ENCODE data around the gene CGREF1. TPM values are rescaled to one million over a fixed set of nuclear protein-coding genes. Genes with fewer than 3 reads are reported as not detected.
A peak's percentile ranks its signal among the peaks of the same experiment; 100 is the strongest.

CGREF1 gene
- total and polyA plus RNA-seq, 9 donors, result 7.9 to 23.9 (median 11.1) TPM

DNA sequence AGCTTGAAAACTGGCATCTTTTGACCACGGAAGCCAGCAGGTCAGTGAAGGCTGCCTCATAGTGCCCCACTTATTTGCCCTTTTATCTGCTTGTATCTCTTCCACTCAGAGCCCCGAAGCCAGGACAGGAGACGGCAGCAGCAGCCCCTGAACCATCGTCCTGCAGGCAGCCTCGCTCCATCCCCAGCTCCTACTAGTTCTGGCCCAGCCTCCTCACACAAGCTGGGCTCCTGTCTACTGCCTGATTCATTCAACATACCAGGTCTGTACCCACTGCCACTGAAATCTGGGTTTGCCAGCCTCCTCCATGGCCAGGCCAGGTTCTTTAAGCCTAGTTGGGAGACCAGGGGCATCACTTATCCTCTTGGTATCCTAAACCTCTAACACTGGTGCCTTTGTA is 51.5 kb downstream of the CGREF1 start:
- TF ChIP-seq CTCF (IDR thresholded peaks at IDR 0.05), result no peak
- TF ChIP-seq POLR2A (IDR thresholded peaks at IDR 0.05), result no peak
- no peak for TF ChIP-seq EP300 (IDR thresholded peaks at IDR 0.05)
- no peak overlapping the region for H3K27ac ChIP-seq
- no peaks in the 10 kb centered on the region for H3K36me3 ChIP-seq
- peak in 2 of 5 donors; percentile 8 to 25 for DNase-seq
- peaks cover 4% of the 10 kb centered on the region for H3K4me1 ChIP-seq (ENCODE audit: insufficient read depth)
- no peaks in the 10 kb centered on the region for H3K27me3 ChIP-seq
- intact Hi-C loops (cut with DNase I), result no loop called here
- WGBS, 3 donors, result 84 to 88% (median 86%) methylated on average over 5 of the region's 5 CpGs
- H3K4me3 ChIP-seq, result no peak overlapping the region
- no peaks in the 10 kb centered on the region for H3K9me3 ChIP-seq

GRCh38 chr2:27065128-27065527 is 53.8 kb downstream of the CGREF1 start:
- H3K27me3 ChIP-seq, result no peaks in the 10 kb centered on the region

GRCh38 chr2:27060323-27060722 is 58.6 kb downstream of the CGREF1 start:
- Histone ChIP-seq H3K36me3 (no peaks in the 10 kb centered on the region), H3K27me3 (no peaks in the 10 kb centered on the region), H3K4me1 (ENCODE audit: insufficient read depth) (peaks cover 1% of the 10 kb centered on the region), H3K9me3 (no peaks in the 10 kb centered on the region), H3K4me3 (no peak overlapping the region), H3K27ac (no peak overlapping the region)
- 70 to 81% (median 71%) methylated on average over 3 of the region's 3 CpGs for WGBS, 3 donors
- DNase-seq, result no peak
- TF ChIP-seq EP300 (IDR thresholded peaks at IDR 0.05) (no peak), POLR2A (IDR thresholded peaks at IDR 0.05) (no peak), CTCF (IDR thresholded peaks at IDR 0.05) (no peak)
- intact Hi-C loops (cut with DNase I), result no loop called here

More at GRCh38 chr2:27065128-27065527, 53.8 kb downstream of the CGREF1 start:
- no peak for DNase-seq
- intact Hi-C loops (cut with DNase I), result no loop called here
- H3K36me3 ChIP-seq, result no peaks in the 10 kb centered on the region
- H3K4me1 ChIP-seq (ENCODE audit: insufficient read depth), result peaks cover 2% of the 10 kb centered on the region
- 74 to 78% (median 77%) methylated on average over 3 of the region's 3 CpGs for WGBS, 3 donors
- no peaks in the 10 kb centered on the region for H3K9me3 ChIP-seq
- no peak overlapping the region for H3K27ac ChIP-seq
- TF ChIP-seq EP300 (IDR thresholded peaks at IDR 0.05), result no peak
- TF ChIP-seq CTCF (IDR thresholded peaks at IDR 0.05), result no peak
- no peak for TF ChIP-seq POLR2A (IDR thresholded peaks at IDR 0.05)
- no peak overlapping the region for H3K4me3 ChIP-seq

DNA sequence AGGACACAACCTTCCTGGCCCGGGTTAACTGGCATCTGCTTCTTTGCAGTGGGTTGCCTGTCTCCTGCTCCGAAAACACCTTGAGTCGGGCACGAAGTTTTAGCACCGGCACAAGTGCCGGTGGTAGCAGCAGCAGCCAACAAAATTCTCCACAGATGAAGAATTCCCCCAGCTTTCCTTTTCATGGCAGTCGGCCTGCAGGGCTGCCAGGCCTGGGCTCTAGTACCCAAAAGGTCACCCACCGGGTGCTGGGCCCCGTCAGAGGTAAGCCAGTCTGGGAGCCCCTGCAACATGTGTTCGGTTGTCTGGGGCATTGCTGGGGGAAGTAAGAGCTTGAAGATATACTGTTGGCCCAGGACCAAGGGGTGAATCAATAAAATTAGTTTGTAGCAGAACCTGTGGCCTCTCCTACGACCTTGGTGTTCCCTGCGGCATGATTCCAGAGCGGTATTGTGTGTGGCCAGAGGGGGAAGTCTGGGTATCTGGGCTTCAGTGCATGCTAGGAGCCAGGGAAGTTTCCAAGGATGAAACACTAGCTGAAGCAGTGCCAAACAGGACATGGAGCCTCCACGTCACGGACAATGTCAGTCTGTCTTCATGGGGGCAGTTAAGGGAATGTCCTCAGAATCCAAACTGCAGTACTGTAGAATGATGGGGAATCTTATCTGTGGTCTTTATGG is 59.6 kb downstream of the CGREF1 start:
- DNase-seq, result peak in 1 of 5 donors; percentile 29
- H3K27ac ChIP-seq, result no peak overlapping the region
- WGBS, 3 donors, result 59 to 72% (median 67%) methylated on average over 15 of the region's 15 CpGs

DNA sequence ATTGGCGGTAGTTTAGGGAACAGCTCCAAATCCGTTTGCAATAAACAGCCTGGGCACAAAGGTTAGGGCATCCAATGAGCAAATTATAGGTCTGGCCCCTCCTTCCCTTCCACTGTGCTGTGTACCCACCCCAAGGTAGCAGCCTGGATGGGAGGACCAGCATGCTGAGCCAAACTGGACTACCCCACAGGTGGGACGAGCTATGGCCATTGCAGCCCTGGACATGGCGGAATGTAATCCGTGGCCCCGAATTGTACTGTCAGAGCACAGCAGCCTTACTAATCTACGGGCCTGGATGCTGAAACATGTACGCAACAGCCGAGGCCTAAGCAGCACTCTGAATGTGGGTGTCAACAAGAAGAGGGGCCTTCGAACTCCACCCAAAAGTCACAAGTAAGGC is 60.7 kb downstream of the CGREF1 start:
- no peak overlapping the region for H3K27ac ChIP-seq
- 87 to 90% (median 90%) methylated on average over 10 of the region's 10 CpGs for WGBS, 3 donors
- H3K4me3 ChIP-seq, result no peak overlapping the region
- H3K9me3 ChIP-seq, result no peaks in the 10 kb centered on the region
- no peaks in the 10 kb centered on the region for H3K4me1 ChIP-seq (ENCODE audit: insufficient read depth)
- no peak for DNase-seq
- TF ChIP-seq POLR2A (IDR thresholded peaks at IDR 0.05) (no peak), CTCF (IDR thresholded peaks at IDR 0.05) (no peak), EP300 (IDR thresholded peaks at IDR 0.05) (no peak)
- intact Hi-C loops (cut with DNase I), result no loop called here
- no peaks in the 10 kb centered on the region for H3K36me3 ChIP-seq
- no peaks in the 10 kb centered on the region for H3K27me3 ChIP-seq

More for the DNA sequence above, 59.6 kb downstream of the CGREF1 start:
- Histone ChIP-seq H3K9me3 (no peaks in the 10 kb centered on the region), H3K4me3 (no peak overlapping the region), H3K4me1 (ENCODE audit: insufficient read depth) (peaks cover 1% of the 10 kb centered on the region), H3K36me3 (no peaks in the 10 kb centered on the region), H3K27me3 (no peaks in the 10 kb centered on the region)
- intact Hi-C loops (cut with DNase I), result no loop called here
- no peak for TF ChIP-seq POLR2A (IDR thresholded peaks at IDR 0.05)
